Adrenal gland (tissue), 19 donors: Measurements from ENCODE around the gene TRPC5OS. TPM values are rescaled to one million over a fixed set of nuclear protein-coding genes. Genes with fewer than 3 reads are reported as not detected.

Experiments used
- DNase-seq, 7 donors: peaks; one replicate each; pipeline ENCODE4 v3.0.0-alpha.2; 2019 to 2020
- H3K27ac ChIP-seq, 5 donors: fragments of 200-600 bp; sonication (generic) in 4 of 5; 1 replicate in 3 of 5; 2 replicates in 2 of 5; pipeline versions ENCODE4 v1.5.1 to v1.8.0; 2016 to 2020; ENCODE audit warnings: mild to moderate bottlenecking in 1 of 5
- H3K27me3 ChIP-seq: fragments of 200-600 bp; 2 replicates; pipeline ENCODE4 v1.8.0; 2021
- H3K36me3 ChIP-seq, 2 donors: fragments of 200-600 bp; replicated peaks in 1 of 2; 1 replicate in 1 of 2; 2 replicates in 1 of 2; pipeline versions ENCODE4 v1.5.1 to v1.8.0; 2018 to 2022
- H3K4me1 ChIP-seq, 2 donors: fragments of 200-600 bp; replicated peaks in 1 of 2; 1 replicate in 1 of 2; 2 replicates in 1 of 2; pipeline versions ENCODE4 v1.5.1 to v1.8.0; 2018 to 2021
- H3K4me3 ChIP-seq, 4 donors: fragments of 200-600 bp; sonication (generic) in 3 of 4; one replicate each; pipeline ENCODE4 v1.5.1; 2016 to 2018
- H3K9me3 ChIP-seq, 3 donors: fragments of 200-600 bp; sonication (generic) in 1 of 3; replicated peaks in 1 of 3; 1 replicate in 2 of 3; 2 replicates in 1 of 3; pipeline versions ENCODE4 v1.5.1 to v1.8.0; 2016 to 2021
- POLR2A ChIP-seq, 2 donors: fragments of 450-650 bp; IDR thresholded peaks; one replicate each; pipeline ENCODE4 v1.6.1; 2017; ENCODE audit warnings: antibody characterized with exemption in 2 of 2, mild to moderate bottlenecking in 2 of 2, moderate library complexity in 1 of 2
- WGBS, 4 donors: extraction: QIAGEN DNeasy Blood & Tissue Kit in 2 of 4; methylation state at CpG; one replicate each; pipeline versions ENCODE4 v1.1.5 to v1.1.7; 2013 to 2017; 5-methylcytosine and 5-hydroxymethylcytosine counted together
- intact Hi-C, 2 donors: fragments of 100-400 bp; cut with DNase I; formaldehyde crosslinking; loops; one replicate each; pipeline versions ENCODE4 v1.14.1 to v1.15.0; 2022 to 2023
- long read RNA-seq, 10 donors: library from polyadenylated mRNA in 3 of 10; unstranded in 2 of 10; stranded (forward) in 1 of 10; transcript quantifications; one replicate each; pipeline ENCODE4 v2.0.0 and lab custom pipeline, GENCODE V29; 2021 to 2026
- polyA plus RNA-seq, 3 donors: library from polyadenylated mRNA; stranded (reverse); fragments of 200-250 nt in 2 of 3; fragments of 350-450 nt in 1 of 3; fragmentation: Illumina TruSeq in 1 of 3; extraction: RNeasy Lipid Tissue Mini Kit (QIAGEN cat#74804) in 1 of 3; gene quantifications; one replicate each; pipeline ENCODE4 v1.2.3, GENCODE V29; 2013 to 2014
- total RNA-seq, 9 donors: library from RNA; depleted of rRNA in 4 of 9; stranded (reverse); fragments of >200 nt in 4 of 9; fragments of 120-200 nt in 1 of 9; fragmentation: NEBNext Ultra II Directional in 1 of 9; extraction: Animal tissue kit (Norgen Biotek cat#: 25700) in 1 of 9; gene quantifications; one replicate each; pipeline versions ENCODE4 v1.1.0 to v1.2.4, GENCODE V29; 2013 to 2023
- TF ChIP-seq, protein P1 (sequence below), 6 experiments: fragments of 450-650 bp in 4 of 6; fragments of 200-600 bp in 2 of 6; sonication (generic) in 1 of 6; IDR thresholded peaks; 1 replicate in 5 of 6; 2 replicates in 1 of 6; pipeline versions ENCODE4 v1.5.1 to v1.8.0; 2016 to 2021; ENCODE audit warnings: antibody characterized with exemption in 6 of 6, mild to moderate bottlenecking in 2 of 6, moderate library complexity in 1 of 6
- donor health status: healthy with polysubstance abuse.
- donor health status: Bipolar disorder and iron deficiency.
- donor health status: DM: yes; HTN: yes; CAD: no.
- donor health status: DM: no; HTN: no; CAD: no.
- donor health status: DM: no; HTN: no; CAD: no.
- donor health status: DM: yes; HTN: yes; CAD: no.

The TRPC5OS gene
- total RNA-seq: under 1 TPM in 1 of 9 donors, not detected in 8; 0.22 TPM
- under 1 TPM in 2 of 3 donors, not detected in 1; 0.03 to 0.38 TPM for polyA plus RNA-seq
- long read RNA-seq, donor 1: 0 reads
- long read RNA-seq, donor 2: 0 reads
- long read RNA-seq, donor 3: 0 reads
- long read RNA-seq, donor 4: 0 reads
- long read RNA-seq, donor 5: 0 reads
- long read RNA-seq, donor 6: 0 reads
- long read RNA-seq, donor 7: 0 reads
- long read RNA-seq, donor 8: 0 reads
- long read RNA-seq, donor 9: 0 reads
- long read RNA-seq, donor 10: 0 reads

DNA sequence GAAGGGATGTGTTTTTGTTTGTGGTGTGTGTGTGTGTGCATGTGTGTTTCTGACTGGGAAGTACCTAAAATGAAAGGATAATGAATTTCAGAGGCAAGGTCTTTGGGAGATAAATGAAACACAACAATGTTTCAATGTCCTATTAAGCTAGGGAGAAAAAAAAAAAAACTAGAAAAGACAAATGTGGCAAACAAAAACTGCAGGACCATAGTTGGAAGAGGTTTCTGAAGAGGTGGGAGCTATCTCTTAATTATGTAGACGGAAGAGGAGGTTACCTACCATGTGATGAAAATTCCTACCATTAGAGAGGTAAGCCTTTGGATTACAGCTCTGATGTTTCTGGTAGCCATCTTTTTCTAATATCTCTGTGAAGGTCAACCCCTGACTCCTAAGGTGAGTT, at the start of gene TRPC5OS:
Gene TRPC5OS, plus strand, starts transcription at position 301 of the 400 bp plus-strand sequence. CDS start 25,669 bp downstream, outside the sequence.
- H3K4me3 ChIP-seq: no peak within 1 kb of the TSS
- intact Hi-C loops: no loop called here
- 75 to 95% (median 79%) methylated on average over 1 of the region's 1 CpG for WGBS, 4 donors
- no peaks in the 10 kb centered on the region for H3K9me3 ChIP-seq
- H3K4me1 ChIP-seq: no peaks in the 10 kb centered on the region
- H3K27me3 ChIP-seq: peaks cover 15% of the 10 kb centered on the region
- no peaks in the 10 kb centered on the region for H3K36me3 ChIP-seq
- DNase-seq: no peak
- no peak for TF ChIP-seq POLR2A (IDR thresholded peaks at IDR 0.05)
- TF ChIP-seq, protein P1, sequence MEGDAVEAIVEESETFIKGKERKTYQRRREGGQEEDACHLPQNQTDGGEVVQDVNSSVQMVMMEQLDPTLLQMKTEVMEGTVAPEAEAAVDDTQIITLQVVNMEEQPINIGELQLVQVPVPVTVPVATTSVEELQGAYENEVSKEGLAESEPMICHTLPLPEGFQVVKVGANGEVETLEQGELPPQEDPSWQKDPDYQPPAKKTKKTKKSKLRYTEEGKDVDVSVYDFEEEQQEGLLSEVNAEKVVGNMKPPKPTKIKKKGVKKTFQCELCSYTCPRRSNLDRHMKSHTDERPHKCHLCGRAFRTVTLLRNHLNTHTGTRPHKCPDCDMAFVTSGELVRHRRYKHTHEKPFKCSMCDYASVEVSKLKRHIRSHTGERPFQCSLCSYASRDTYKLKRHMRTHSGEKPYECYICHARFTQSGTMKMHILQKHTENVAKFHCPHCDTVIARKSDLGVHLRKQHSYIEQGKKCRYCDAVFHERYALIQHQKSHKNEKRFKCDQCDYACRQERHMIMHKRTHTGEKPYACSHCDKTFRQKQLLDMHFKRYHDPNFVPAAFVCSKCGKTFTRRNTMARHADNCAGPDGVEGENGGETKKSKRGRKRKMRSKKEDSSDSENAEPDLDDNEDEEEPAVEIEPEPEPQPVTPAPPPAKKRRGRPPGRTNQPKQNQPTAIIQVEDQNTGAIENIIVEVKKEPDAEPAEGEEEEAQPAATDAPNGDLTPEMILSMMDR (IDR thresholded peaks at IDR 0.05): no peak
- H3K27ac ChIP-seq: no peak within 1 kb of the TSS

DNA sequence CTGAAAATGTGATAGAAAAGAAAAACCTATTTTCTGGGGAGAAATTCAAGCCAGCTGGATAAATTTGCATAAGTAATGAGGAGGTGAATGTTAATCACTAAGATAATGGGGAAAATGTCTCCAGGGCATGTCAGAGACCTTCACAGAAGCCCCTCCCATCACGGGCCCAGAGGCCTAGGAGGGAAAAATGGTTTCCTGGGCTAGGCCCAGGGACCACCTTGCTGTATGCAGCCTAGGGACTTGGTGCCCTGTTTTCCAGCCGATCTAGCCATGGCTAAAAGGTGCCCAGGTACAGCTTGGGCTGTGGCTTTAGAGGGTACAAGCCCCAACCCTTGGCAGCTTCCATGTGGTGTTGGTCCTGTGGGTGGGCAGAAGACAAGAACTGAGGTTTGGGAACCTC, 46.6 kb upstream of the TRPC5OS start:
- TF ChIP-seq, protein P1 (IDR thresholded peaks at IDR 0.05): no peak
- no peak for TF ChIP-seq POLR2A (IDR thresholded peaks at IDR 0.05)
- H3K9me3 ChIP-seq: no peaks in the 10 kb centered on the region
- peaks cover 12% of the 10 kb centered on the region for H3K27me3 ChIP-seq
- intact Hi-C loops: no loop called here
- H3K4me3 ChIP-seq: no peak overlapping the region
- H3K27ac ChIP-seq: no peak overlapping the region
- no peaks in the 10 kb centered on the region for H3K4me1 ChIP-seq
- H3K36me3 ChIP-seq: no peaks in the 10 kb centered on the region
- WGBS, 4 donors: 63 to 83% (median 76%) methylated on average over 1 to 2 of the region's 2 CpGs
- no peak for DNase-seq

DNA sequence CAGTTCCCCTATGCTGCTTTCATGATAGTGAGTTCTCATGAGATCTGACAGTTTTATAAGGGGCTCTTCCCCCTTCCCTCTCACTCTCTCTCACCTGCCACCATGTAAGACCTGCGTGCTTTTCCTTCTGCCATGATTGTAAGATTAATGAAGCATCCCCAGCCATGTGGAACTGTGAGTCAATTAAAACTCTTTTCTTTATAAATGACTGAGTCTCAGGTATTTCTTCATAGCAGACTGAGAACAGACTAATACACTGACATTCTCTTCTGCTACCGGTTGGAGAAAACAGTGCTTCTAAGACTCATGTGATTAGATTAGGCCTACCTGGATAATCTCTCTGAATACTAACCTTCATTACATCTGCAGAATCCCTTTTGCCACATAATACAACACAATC, 45.4 kb upstream of the TRPC5OS start:
- Histone ChIP-seq H3K36me3 (no peaks in the 10 kb centered on the region), H3K4me1 (no peaks in the 10 kb centered on the region), H3K27me3 (peaks cover 16% of the 10 kb centered on the region), H3K9me3 (no peaks in the 10 kb centered on the region), H3K4me3 (no peak overlapping the region), H3K27ac (no peak overlapping the region)
- intact Hi-C loops: no loop called here
- no peak for DNase-seq
- TF ChIP-seq, protein P1 (IDR thresholded peaks at IDR 0.05): no peak
- no peak for TF ChIP-seq POLR2A (IDR thresholded peaks at IDR 0.05)
- WGBS, 4 donors: 71 to 94% (median 85%) methylated on average over 2 of the region's 2 CpGs

DNA sequence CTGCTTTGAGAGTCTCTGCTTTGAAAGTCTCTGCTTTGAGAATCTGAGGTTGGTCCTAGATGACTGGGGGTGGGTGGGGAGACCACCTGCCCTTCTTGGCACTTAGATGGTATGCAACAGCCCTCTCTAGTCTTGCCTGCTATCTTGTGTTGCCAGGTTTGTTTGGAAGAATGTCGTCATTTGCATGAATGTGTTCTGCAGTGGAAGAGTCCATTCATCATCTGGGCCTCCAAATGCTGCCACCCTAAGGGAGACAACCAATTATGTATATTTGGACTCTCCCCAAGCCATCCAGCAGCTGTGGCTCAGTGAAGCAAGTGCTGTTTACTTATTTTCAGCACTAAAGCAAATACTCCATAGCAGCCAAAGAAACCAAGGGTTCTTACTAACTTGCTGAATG, 44.6 kb upstream of the TRPC5OS start:
- intact Hi-C loops: no loop called here
- peaks cover 16% of the 10 kb centered on the region for H3K27me3 ChIP-seq
- TF ChIP-seq, protein P1 (IDR thresholded peaks at IDR 0.05): no peak
- TF ChIP-seq POLR2A (IDR thresholded peaks at IDR 0.05): no peak
- no peaks in the 10 kb centered on the region for H3K4me1 ChIP-seq
- no peaks in the 10 kb centered on the region for H3K9me3 ChIP-seq
- no peak overlapping the region for H3K27ac ChIP-seq
- DNase-seq: no peak
- H3K36me3 ChIP-seq: no peaks in the 10 kb centered on the region
- no peak overlapping the region for H3K4me3 ChIP-seq
- WGBS, 4 donors: 59 to 100% (median 93%) methylated on average over 1 of the region's 1 CpG
